GM12872 (cell line): ENCODE measurements around the gene CRTC1.

Experiments used
- TF ChIP-seq, protein P1 (sequence below): IDR thresholded peaks from 3 replicates; pipeline ENCODE4 v1.5.1; 2011; ENCODE audit warnings: low read depth, mild to moderate bottlenecking, low read length, moderate library complexity; ENCODE audit not compliant: insufficient read depth

CRTC1 gene

DNA sequence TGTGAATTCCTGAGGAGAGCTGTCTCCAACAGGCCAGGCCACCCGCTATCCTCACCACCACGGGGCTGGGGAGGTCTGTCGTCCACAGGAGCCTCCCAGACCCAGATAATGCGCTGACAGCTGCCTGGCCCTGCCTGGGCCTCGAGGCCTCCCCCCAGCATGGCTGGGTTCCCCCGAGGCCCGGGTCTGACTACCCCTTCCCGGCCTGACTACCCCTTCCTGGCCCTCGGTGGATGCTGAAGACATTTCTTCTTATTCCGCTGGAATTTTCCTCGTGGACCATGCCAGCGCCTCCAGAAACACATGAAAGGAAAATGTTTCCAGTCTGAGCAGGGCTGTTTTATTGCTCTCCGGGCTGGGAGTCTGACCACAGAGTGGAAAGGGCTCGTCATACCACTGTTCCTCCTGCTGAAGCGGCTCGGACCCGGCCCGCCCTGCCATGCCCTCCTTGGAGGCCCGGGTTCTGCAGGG lies 124.4 kb downstream of the CRTC1 start:
- TF ChIP-seq, protein P1, sequence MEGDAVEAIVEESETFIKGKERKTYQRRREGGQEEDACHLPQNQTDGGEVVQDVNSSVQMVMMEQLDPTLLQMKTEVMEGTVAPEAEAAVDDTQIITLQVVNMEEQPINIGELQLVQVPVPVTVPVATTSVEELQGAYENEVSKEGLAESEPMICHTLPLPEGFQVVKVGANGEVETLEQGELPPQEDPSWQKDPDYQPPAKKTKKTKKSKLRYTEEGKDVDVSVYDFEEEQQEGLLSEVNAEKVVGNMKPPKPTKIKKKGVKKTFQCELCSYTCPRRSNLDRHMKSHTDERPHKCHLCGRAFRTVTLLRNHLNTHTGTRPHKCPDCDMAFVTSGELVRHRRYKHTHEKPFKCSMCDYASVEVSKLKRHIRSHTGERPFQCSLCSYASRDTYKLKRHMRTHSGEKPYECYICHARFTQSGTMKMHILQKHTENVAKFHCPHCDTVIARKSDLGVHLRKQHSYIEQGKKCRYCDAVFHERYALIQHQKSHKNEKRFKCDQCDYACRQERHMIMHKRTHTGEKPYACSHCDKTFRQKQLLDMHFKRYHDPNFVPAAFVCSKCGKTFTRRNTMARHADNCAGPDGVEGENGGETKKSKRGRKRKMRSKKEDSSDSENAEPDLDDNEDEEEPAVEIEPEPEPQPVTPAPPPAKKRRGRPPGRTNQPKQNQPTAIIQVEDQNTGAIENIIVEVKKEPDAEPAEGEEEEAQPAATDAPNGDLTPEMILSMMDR: no peak

DNA sequence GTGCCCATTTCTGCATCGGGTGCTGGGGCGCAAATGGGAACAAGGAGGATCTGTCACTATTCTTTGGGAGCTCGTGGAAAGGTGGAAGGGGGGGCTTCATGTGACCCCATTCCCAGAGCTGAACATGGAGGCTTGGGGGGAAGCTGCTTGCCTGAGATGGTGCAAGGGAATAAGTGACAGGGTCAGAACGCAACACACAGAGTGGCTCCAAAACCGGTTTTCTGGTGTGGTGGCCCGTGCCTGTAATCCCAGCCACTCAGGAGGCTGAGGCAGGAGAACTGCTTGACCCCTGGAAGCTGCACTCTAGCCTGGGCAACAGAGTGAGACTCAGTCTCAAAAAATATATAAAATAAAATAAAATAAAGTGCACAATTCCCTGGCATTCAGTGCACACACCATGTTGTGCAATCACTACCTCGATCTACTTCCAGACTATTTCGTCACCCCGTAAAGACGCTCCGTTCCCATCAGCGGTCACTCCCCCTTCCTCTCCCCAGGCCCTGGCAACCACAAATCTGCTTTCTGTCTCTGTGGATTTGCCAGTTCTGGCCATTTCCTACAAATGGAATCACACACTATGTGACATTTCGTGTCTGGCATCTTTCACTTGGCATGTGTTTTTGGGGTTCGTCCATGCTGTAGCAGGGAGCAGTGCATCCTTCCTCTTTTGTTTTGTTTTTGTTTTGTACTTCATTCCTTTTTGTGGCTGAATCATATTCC lies 125.8 kb downstream of the CRTC1 start:
- TF ChIP-seq, protein P1: no peak

DNA sequence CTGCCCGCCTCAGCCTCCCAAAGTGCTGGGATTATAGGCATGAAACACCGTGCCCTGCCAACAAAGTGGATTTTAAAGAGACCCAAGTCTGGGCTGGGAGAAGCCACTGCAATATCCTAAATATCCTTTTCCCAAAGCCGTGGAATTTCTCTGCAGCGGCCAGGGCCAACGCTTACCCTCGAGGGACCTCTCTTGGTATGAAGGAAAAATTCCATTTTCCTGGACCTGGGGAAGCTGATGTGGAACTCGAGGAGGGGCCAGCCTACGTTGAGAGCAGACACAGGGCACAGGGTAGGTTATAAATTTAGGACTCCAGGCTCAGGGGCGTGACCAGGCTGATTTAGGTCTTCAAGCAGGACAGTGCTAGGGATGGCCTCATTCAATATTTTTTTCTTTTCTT lies 130.6 kb downstream of the CRTC1 start:
- TF ChIP-seq, protein P1: no peak

DNA sequence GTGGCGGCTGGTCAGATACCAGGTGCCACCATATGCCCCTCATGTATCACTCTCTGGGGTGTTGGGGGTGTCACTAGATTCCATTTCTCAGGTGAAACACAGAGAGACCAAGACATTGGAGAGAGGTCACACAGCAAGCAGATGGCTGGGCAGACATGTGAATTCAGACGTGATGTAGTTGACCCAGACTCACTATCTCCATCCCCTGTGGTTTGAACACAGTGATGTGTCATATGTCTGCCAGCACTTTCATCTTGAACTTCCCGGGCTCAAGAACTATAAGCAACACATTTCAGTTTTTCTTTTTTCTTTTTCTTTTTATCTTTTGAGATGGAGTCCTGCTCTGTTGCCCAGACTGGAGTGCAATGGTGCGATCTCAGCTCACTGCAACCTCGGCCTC lies 132.2 kb downstream of the CRTC1 start:
- TF ChIP-seq, protein P1: no peak

DNA sequence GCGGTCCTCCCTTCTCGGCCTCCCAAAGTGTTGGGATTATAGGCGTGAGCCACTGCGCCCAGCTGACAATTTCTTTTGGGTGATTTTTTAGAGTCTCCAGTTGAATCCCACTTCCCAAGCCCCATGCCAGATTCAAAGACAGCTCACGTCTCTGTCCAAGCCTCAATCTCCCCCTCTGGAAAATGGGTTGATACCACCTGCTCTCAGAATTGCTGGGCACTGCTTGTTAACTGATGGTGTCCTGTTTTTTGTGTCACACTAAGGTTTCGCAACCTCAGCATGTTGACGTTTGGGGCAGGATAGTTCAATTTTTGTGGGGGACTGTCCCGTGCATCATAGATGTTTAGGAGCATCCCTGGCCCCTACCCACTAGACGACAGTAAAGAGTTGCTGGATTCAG lies 134.1 kb downstream of the CRTC1 start:
- TF ChIP-seq, protein P1: no peak

DNA sequence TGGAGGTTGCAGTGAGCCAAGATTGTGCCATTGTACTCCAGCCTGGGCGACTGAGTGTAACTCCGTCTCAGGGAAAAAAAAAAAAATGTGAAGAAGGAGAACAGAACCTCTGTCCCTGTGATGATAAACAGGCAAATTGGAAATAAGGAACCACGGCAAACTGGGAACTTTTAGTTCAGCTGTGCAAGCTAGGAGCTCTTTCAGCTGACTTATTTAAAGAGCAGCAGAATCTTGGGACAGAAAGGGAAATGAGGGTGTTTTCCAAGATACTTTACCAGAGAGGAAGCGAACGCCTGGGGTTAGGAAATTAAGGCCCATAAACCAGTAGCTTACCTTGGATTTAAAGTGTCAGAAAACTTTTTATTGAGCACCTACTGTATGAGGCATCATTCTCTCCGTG lies 145.3 kb downstream of the CRTC1 start:
- TF ChIP-seq, protein P1: no peak

DNA sequence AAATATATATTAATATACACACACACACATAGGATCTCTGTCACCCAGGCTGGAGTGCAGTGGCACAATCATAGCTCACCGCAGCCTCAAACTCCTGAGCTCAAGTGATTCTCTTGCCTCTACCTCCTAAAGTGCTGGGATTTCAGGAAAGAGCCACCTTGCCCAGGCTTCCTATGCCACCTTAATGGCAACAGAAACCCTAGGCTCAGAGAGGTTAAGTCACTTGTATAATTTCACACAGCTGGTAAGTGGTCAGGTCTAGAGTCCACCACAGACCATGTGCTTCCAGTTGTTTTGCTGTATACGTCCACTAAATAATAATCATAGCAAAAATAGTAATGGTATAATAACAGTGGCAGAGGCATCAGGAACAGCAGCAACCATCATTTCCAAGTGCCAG lies 147.0 kb downstream of the CRTC1 start:
- TF ChIP-seq, protein P1: no peak
